ENCODE results near the gene CD274. TPM values are rescaled to one million over a fixed set of nuclear protein-coding genes. Genes with fewer than 3 reads are reported as not detected.

The CD274 gene
- total RNA-seq, 1 experiment from 2014 or later = 2.6 TPM

- no peak for DNase-seq (ENCODE audit: unreplicated experiment)
- Mint-ChIP-seq H3K27ac (ENCODE audit: low read depth, unreplicated experiment) (no peak overlapping the region), H3K9me3 (ENCODE audit: unreplicated experiment) (no peaks in the 10 kb centered on the region), H3K27me3 (ENCODE audit: insufficient read depth, unreplicated experiment) (no peaks in the 10 kb centered on the region), H3K4me1 (ENCODE audit: insufficient read depth, unreplicated experiment) (peaks cover 19% of the 10 kb centered on the region), H3K36me3 (ENCODE audit: insufficient read depth, unreplicated experiment) (no peaks in the 10 kb centered on the region), H3K4me3 (ENCODE audit: unreplicated experiment) (no peak overlapping the region)
- no TSS peak for BruUV-seq (replicated peaks)
- intact Hi-C loops (cut with micrococcal nuclease) = no loop called here
- ChIA-PET CTCF (interaction anchor here (0.6 kb wide), 1 partner anchor 452 kb away, joined by 3 read pairs; no protein-coding TSS in a partner anchor), POLR2A (interaction anchor here (1.4 kb wide), 1 partner anchor 11 kb away, joined by 5 read pairs; the partner anchor contains the start of gene PDCD1LG2)
- no peak for TF ChIP-seq CTCF (IDR thresholded peaks at IDR 0.05; ENCODE audit: unreplicated experiment)
Measured at GRCh38 chr9:5499157-5499556, 48.8 kb downstream of the CD274 start.

GRCh38 chr9:5499889-5500398, 49.6 kb downstream of the CD274 start:
- H3K27me3 Mint-ChIP-seq (ENCODE audit: insufficient read depth, unreplicated experiment) = no peaks in the 10 kb centered on the region
- no peak overlapping the region for H3K27ac Mint-ChIP-seq (ENCODE audit: low read depth, unreplicated experiment)
- DNase-seq (ENCODE audit: unreplicated experiment) = peak; percentile 30
- ChIA-PET POLR2A (interaction anchor here (1.4 kb wide), 1 partner anchor 10 kb away, joined by 5 read pairs; the partner anchor contains the start of gene PDCD1LG2), CTCF (interaction anchor here (0.6 to 0.7 kb wide), 2 partner anchors 101 to 453 kb away, joined by 3 read pairs; no protein-coding TSS in a partner anchor)
- H3K4me1 Mint-ChIP-seq (ENCODE audit: insufficient read depth, unreplicated experiment) = peaks cover 16% of the 10 kb centered on the region
- H3K9me3 Mint-ChIP-seq (ENCODE audit: unreplicated experiment) = peaks cover 8% of the 10 kb centered on the region
- no peak for TF ChIP-seq CTCF (IDR thresholded peaks at IDR 0.05; ENCODE audit: unreplicated experiment)
- no peaks in the 10 kb centered on the region for H3K36me3 Mint-ChIP-seq (ENCODE audit: insufficient read depth, unreplicated experiment)
- no TSS peak for BruUV-seq (replicated peaks)
- no peak overlapping the region for H3K4me3 Mint-ChIP-seq (ENCODE audit: unreplicated experiment)
- intact Hi-C loops (cut with micrococcal nuclease) = no loop called here

GRCh38 chr9:5500441-5501235, 50.3 kb downstream of the CD274 start:
- Mint-ChIP-seq H3K27me3 (ENCODE audit: insufficient read depth, unreplicated experiment) (no peaks in the 10 kb centered on the region), H3K27ac (ENCODE audit: low read depth, unreplicated experiment) (no peak overlapping the region), H3K4me1 (ENCODE audit: insufficient read depth, unreplicated experiment) (peaks cover 16% of the 10 kb centered on the region), H3K4me3 (ENCODE audit: unreplicated experiment) (no peak overlapping the region), H3K36me3 (ENCODE audit: insufficient read depth, unreplicated experiment) (no peaks in the 10 kb centered on the region), H3K9me3 (ENCODE audit: unreplicated experiment) (peaks cover 12% of the 10 kb centered on the region)
- ChIA-PET POLR2A (no interaction called here), CTCF (no interaction called here)
- no peak for DNase-seq (ENCODE audit: unreplicated experiment)
- intact Hi-C loops (cut with micrococcal nuclease) = no loop called here
- no peak for TF ChIP-seq CTCF (IDR thresholded peaks at IDR 0.05; ENCODE audit: unreplicated experiment)
- no TSS peak for BruUV-seq (replicated peaks)

- ChIA-PET POLR2A (no interaction called here), CTCF (interaction anchor here (0.6 to 1.0 kb wide), 2 partner anchors 9 to 52 kb away, joined by 3 read pairs; partner anchors contain the start of gene CD274)
- no peak for DNase-seq (ENCODE audit: unreplicated experiment)
- no peak overlapping the region for H3K27ac Mint-ChIP-seq (ENCODE audit: low read depth, unreplicated experiment)
- BruUV-seq (replicated peaks) = no TSS peak
- peaks cover 20% of the 10 kb centered on the region for H3K9me3 Mint-ChIP-seq (ENCODE audit: unreplicated experiment)
- H3K4me1 Mint-ChIP-seq (ENCODE audit: insufficient read depth, unreplicated experiment) = peaks cover 16% of the 10 kb centered on the region
- intact Hi-C loops (cut with micrococcal nuclease) = no loop called here
- H3K36me3 Mint-ChIP-seq (ENCODE audit: insufficient read depth, unreplicated experiment) = no peaks in the 10 kb centered on the region
- H3K27me3 Mint-ChIP-seq (ENCODE audit: insufficient read depth, unreplicated experiment) = no peaks in the 10 kb centered on the region
- no peak overlapping the region for H3K4me3 Mint-ChIP-seq (ENCODE audit: unreplicated experiment)
- TF ChIP-seq CTCF (IDR thresholded peaks at IDR 0.05; ENCODE audit: unreplicated experiment) = no peak
Measured at GRCh38 chr9:5502553-5502952, 52.2 kb downstream of the CD274 start.

Measured in MCF 10A (cell line).